Measurements from ENCODE around the gene SNAPC2.
A peak's percentile ranks its signal among the peaks of the same experiment; 100 is the strongest.
"Not testable (repeated sequence)": the region's sequence is repeated elsewhere in the genome, so short reads cannot be mapped to it uniquely, and the experiment has no call there.

SNAPC2 gene

DNA sequence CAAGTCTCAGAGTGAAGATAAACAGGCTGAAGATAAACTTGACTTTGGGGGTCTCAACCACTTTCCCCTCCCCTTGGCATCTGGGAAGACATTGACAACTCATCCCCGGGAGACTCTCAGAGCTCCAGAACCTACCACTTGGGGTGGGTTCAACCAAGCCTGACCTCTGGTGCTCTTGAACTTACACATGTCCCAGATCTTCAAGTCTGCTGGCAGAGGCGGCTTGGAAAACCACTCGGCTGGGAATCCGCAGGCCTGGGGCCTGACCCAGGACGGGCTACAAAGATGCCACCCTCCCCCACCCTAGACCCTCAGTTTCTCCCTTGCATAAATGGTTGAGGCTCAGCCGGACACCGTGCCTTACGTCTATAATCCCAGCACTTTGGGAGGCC lies 31.3 kb upstream of the SNAPC2 start:
- DNase-seq, result no peak

DNA sequence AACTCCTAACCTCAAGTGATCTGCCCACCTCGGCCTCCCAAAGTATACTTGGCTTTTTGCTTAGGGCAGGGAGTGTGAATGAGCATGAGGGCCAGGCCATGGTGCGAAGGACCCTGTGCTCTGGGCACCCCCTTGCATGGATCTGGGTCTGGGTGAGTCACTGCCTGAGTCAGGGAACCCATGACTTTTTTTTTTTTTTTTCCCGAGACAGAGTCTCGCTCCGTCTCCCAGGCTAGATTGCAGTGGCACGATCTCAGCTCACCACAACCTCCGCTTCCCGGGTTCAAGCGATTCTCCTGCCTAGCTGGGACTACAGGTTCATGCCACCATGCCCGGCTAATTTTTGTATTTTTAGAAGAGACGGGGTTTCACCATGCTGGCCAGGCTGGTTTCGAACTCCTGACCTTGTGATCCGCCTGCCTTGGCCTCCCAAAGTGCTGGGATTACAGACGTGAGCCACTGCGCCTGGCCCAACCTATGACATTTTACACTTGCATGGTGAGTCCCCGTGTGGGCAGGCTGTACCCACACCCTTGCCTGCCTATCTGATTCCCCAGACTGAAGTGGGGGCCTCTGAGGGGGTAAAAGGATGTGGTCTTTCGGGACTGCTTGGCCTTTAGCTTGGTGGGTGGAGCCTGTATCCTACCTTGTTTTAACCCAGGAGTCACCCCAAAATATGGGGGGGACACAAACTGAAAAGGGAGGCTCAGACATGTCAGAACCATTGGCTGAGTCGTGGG lies 26.6 kb upstream of the SNAPC2 start:
- not testable (repeated sequence) for DNase-seq

DNA sequence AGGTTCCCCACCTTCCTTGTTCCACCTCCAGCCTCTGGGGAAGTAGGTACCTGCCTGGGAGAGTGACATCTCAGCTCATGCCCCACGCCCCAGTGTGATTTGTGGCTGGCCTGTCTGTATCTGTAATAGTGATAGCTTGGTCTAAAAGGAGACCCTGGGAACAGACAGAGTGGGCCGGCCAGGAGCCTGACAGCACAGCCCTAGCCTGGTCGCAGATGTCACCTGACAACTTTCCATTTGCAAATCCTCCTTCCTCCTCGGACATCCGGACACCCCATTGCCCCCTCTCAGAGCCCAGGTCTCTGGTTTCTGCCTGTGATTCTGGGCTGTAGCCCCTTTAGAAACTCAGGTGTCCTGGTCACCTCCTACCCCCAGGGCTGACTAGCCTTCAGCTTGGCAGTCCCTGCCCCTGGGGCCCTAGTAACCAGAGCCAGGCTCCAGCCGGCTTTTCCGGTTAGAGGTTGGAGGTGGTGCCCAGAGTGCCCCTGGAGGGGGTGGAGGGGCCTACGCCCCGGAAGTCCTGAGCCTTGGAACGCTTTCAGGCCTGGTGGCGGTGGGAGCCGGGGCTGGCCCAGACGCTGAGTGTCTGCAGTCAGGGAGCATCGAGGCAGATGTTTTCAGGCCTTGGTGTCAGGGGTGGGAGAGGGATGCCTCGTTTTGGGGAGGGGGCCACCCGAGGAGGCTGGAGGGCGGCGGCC lies 25.4 kb upstream of the SNAPC2 start:
- DNase-seq, result no peak

DNA sequence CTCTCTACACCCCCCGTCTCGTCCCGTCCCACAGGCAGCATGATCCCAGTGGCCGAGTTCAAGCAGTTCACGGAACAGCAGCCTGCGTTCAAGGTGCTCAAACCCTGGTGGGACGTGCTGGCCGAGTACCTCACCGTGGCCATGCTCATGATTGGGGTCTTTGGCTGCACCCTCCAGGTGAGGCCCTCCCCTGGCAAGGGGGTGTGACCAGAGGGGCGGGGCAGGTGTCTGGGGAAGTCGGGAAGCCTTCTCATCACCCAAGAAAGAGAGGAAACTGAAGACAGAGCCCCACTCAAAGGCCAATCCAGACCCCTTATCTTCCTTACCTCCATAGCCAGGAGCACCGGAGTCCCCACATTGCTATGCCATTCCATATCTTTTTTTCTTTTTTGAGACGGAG lies 24.6 kb upstream of the SNAPC2 start:
- no peak for DNase-seq

DNA sequence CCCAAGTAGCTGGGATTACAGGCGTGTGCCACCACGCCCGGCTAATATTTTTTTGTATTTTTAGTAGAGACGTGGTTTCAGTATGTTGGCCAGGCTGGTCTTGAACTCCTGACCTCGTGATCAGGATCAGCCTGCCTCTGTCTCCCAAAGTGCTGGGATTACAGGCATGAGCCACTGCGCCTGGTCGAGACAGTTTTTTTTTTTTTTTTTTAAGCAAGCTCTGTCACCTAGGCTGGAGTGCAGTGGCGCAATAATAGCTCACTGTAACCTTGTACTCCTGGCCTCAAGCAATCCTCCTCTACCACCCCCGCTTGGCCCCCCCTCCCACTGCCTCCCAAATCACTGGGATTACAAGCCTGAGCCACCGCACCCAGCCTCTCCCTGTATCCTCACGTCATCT lies 22.8 kb upstream of the SNAPC2 start:
- DNase-seq, result no peak

DNA sequence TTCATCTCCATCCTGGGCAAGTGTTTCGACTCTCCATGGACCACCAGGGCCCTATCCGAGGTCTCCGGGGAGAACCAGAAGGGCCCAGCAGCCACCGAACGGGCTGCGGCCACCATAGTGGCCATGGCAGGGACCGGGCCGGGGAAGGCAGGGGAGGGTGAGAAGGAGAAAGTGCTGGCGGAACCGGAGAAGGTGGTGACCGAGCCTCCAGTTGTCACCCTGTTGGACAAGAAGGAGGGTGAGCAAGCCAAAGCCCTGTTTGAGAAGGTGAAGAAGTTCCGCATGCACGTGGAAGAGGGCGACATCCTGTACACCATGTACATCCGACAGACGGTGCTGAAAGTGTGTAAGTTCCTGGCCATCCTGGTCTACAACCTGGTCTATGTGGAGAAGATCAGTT lies 21.2 kb upstream of the SNAPC2 start:
- no peak for DNase-seq

DNA sequence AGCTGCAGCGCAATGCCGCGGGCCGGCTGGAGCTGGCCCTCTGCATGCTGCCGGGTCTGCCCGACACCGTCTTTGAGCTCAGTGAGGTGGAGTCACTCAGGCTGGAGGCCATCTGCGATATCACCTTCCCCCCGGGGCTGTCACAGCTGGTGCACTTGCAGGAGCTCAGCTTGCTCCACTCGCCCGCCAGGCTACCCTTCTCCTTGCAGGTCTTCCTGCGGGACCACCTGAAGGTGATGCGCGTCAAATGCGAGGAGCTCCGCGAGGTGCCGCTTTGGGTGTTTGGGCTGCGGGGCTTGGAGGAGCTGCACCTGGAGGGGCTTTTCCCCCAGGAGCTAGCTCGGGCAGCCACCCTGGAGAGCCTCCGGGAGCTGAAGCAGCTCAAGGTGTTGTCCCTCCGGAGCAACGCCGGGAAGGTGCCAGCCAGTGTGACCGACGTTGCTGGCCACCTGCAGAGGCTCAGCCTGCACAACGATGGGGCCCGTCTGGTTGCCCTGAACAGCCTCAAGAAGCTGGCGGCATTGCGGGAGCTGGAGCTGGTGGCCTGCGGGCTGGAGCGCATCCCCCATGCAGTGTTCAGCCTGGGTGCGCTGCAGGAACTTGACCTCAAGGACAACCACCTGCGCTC lies 20.3 kb upstream of the SNAPC2 start:
- DNase-seq, result no peak

DNA sequence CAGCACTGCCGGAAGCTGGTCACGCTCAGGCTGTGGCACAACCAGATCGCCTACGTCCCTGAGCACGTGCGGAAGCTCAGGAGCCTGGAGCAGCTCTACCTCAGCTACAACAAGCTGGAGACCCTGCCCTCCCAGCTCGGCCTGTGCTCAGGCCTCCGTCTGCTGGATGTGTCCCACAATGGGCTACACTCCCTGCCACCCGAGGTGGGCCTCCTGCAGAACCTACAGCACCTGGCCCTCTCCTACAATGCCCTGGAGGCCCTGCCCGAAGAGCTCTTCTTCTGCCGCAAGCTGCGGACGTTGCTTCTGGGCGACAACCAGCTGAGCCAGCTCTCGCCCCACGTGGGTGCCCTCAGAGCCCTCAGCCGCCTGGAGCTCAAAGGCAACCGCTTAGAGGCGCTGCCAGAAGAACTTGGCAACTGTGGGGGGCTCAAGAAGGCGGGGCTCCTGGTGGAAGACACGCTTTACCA lies 19.7 kb upstream of the SNAPC2 start:
- DNase-seq, result no peak

DNA sequence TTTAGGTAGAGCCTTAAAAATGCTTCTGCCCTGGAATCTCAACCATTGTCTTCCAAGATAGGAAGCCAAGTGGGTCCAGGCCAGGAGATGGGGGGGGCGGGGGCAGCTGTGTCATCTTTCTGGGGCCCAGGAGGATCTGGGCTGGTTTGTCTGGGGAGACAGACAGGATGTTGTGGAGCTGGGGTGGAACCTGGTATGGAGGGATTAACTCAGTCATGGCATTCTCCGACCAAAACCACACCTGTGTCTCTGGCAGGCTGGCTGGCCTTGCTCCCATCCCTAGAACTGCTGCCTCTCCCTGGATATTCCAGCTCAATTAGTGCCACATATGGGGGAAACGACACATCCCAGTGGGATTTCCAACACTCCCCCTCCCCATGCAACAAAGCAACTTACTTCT lies 19.2 kb upstream of the SNAPC2 start:
- DNase-seq, result no peak

DNA sequence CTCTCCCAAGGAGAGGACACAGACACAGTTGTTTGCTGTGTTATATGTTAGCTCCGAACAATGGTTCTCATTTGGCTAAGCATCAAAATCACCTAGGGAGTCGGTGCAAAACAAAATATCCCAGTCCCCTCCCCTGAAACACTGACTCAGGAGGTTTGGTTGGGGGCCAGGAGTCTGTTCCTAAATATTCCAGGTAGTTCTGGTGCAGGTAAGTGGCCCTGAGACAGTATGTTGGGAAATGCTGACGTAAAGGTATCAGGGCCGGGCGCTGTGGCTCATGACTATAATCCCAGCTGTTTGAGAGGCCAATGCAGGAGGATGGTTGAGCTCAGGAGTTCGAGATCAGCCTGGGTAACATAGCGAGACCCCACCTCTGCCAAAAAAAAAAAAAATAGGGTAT lies 18.8 kb upstream of the SNAPC2 start:
- no peak for DNase-seq

DNA sequence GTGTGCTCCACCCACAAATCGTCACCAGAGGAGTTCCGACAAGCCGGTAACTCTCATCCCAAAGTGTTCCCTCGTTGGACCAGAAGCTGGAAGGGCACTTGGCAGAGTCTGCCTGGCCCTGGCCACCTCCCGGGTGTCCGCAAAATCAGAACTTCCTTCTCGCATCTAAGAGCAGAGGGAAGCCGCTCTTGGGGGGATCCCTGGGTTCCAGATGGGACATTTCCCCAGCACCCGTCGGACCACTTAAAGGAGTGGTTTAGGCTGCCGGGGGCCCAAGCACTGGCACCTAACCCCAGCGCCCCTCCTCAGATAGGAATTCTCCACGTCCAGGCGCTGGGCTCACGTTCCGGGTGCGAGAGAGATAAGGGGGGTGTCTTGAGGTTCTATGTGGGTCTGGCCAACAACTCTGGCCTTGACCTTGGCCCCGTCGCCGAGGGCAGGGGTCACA lies 17.3 kb upstream of the SNAPC2 start:
- DNase-seq, result no peak

DNA sequence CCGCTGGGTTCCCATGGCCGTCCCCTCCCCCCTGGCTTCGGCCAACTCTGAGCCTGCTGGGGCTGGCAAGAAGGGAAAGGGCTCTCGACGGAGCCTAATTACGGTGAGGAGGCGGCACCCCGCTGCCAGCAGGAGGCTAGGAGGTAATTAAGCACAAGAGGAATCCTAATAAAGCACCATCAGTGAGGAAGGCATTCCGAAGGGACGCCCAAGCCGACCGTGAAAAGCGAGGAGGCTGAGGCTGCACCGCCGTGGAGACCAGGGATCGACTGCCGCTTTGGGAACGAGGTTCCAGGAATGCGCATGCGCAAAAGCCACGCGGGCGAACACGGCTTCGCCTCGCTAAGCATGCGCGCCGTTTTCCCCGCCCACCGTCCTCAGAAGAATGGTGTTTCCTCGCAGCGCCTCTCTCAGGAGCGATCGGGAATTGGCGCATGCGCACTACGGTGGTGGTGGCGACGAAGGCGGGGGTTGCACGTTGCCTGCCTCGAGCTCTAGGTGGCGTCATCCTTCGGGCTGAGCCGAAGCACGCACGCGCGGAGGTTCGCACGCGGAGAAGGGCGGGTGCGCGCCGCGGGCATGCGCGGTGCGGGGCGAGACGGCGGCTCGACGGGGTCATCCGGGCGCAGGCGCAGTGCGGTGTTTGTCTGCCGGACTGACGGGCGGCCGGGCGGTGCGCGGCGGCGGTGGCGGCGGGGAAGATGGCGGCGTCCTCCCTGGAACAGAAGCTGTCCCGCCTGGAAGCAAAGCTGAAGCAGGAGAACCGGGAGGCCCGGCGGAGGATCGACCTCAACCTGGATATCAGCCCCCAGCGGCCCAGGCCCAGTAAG lies 16.7 kb upstream of the SNAPC2 start, which contains the start of gene MAP2K7:
MAP2K7 (plus strand) TSS at position 634 of the 830 bp plus-strand sequence; CDS start at position 702, 68 bp downstream.
- DNase-seq, result peak; percentile 99

DNA sequence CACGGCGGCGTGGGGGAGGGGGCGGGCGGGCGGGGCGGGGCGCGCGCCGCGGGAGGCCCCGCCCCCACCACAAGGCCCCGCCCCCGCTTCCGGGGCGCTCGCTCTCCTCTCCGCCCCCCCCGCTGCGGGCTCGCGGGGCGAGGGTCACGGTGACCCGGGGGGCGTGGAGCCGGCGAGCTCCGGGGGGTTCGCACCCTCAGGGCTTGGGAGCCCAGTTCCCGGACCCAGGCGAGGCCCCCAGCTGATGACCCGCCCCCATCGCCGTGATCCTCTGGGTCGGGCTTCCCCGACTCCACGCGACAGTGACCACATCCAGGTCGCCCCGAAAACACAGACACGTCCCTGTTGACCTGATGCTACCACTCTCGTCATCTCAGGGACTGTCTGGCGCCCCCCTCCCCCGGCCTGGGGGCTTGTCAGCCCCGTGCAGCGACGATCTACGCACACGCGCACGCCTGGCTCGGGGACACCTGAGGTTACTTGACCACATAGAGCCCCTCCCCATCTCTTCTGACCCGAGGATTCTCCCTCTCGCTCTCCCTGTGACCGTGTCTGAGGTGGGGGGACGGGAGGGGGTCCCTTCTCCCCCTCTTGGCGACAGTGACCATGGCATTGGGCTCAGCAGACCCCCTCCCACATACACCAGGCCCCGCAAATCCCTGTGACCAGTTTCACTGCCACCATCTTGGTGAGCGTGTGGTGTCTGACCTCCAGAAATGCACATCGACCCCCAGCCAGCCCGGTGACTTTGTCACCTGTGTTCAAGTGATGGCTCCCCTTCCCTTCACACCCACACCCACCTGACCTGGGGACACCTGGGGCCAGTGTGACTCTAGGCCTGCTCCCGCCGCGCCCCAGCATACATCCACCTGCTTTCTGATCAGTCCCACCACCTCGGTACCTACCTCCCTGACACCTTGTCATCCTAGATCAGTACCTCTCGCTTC lies 15.8 kb upstream of the SNAPC2 start:
- no peak for DNase-seq

DNA sequence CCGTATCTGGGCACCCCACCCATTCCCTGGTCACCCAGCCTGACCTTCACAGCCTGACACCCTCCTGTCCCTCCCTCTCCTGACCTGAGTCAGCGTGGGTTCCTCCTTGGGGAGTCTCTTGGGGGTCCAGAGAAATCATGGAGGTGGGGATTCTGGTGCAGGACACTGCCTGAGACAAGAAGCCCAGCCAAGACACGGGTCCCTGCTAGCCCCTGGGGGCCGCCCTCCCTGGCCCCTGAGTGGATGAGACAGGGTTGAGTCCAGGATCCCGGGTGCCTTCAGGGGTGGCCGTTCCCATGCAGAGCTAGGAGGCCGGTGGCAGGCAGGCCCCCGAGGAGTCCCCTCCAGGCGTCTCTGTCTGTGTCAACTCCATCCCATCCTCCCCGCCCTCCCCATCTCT lies 14.9 kb upstream of the SNAPC2 start:
- no peak for DNase-seq

DNA sequence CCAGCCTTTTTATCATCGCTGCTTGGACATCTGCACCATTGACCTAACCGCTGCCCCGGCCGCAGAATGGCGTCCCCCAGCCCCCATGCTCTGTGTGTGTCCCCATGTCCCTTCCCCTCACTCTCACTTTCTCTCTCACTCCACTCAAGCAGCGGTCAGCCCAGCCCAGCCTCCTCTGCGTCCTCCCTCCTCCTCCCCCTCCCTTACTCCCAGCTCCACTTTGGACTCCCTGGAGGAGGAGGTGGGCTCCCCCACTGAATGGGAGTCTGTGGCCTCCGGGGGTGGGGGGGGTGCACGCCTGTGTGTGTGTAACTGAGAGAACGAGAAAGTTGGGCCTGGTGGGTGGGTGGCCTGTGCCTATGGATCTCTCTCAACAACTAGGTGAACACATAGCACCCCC lies 14.3 kb upstream of the SNAPC2 start:
- no peak for DNase-seq

DNA sequence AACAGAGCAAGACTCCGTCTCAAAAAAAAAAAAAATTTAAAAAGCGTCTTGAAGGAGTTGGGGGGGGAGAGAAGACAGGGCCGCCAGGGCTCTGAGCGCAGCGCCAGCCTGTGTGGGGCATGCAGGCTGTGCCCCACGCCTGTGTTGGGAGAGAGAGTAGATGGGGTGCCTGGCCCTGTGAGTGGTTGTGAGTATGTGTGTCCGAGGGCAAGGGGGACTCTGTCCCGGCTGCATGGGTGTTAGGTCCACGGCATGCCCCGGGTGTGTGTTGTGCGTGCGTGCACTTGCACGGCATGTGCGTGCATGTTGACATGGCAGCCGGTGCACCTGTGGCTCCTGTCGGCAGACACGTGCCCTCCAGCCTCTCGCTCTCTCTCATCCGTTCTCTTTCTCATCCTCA lies 13.0 kb upstream of the SNAPC2 start:
- no peak for DNase-seq

DNA sequence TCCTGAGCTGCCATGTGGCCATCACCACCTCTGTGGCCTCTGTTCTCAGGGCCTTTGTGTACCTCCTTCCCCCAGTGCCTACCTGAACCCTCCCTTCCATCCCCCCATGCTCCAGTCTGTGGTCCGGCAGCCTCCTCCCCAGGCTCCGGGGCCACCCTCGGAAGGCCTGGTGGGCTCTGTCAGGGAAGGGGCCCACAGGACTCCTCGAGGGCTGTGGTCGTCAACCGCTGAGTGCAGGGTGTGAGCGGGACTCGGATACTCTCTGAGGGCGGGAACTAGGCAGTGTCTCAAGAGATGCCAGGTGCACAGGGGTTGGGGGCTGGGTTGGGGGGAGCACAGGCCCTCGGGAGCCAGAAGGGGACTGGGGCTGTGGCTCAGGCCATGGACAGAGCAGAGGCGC lies 12.6 kb upstream of the SNAPC2 start:
- DNase-seq, result no peak

DNA sequence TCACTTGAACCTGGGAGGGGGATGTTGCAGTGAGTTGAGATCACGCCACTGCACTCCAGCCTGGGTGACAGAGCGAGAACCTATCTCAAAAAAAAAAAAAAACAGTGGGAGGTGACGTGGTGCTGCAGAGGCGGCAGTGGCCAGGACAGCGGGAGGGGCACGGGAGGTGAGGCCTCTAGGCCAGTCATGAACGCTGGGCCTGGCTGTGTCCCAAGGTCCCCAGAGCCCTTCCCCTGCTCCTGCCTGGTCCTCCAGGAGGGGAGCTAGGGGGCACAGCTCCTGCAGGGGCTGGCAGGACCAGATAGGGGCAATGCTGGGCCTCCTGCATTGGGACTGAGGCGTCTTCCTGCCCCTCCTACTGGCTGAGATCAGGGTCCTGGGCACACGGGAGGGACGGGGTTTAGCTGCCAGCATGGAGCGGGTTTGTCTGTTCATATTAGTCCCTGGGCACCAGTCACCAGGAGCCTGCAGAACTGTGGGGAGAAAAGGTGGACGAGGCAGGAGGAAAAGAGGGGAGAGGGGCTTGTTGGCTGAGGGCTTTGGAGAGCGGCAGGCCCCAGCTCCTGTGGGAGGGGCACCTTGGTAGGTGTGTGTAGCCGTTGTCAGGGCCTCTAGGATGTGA lies 11.9 kb upstream of the SNAPC2 start:
- DNase-seq, result no peak

DNA sequence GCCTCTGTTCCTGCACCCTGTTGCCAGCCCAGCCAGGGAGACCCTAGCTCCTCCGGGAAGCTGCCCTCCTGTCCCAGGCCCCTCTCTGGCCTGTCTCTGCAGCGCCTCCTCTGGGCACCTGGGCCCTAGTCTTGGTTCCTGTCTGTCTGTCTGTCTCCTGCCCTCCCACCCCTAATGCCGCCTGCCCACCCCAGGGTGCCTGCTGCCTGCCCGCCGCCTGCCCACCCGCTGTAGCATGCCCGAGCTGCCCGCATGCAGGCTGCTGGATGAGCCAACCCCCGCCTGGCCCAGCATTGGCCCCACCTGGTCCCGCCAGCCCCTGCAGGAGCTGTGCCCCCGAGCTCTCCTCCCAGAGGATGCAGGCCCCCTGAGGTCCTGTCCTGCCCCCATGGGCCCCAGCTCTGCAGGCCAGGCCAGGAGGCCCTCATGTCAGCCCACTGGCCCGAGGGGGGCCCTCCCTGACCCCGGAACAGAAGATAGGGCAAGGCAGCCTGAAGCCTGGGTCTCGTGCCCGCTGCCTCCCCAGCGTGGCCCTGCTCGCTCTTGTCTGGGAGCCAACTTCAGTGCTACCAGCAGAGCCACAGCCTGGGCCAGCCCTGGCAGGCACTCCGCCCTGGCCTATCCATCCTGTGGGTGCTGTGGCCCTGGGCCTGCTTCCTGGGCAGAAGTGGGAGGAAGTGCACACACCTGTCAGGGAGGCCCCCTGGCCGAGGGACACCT lies 11.2 kb upstream of the SNAPC2 start:
- no peak for DNase-seq

DNA sequence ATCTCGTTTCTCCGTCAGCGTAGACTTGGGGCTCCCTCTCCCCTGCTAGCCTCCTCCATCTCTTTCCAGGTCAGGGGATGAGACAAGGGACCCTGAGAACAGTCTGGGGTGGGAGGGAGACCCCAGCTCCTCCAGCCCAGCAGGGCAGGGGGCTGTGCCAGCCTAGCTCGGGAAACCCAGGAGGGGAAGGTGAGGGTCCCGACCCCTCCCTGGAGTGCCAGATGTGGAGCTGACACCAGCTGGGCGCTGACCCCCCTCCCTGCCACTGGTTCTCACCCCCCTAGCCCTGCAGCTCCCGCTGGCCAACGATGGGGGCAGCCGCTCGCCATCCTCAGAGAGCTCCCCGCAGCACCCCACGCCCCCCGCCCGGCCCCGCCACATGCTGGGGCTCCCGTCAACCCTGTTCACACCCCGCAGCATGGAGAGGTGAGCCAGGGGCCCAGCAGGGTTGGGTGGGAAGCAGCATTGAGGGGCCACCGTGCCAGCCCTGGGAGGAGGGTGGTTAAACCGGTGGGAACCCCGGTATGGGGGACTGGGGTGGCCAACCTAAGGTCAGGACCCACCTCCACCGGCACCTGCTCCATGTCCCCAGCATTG lies 10.6 kb upstream of the SNAPC2 start:
- DNase-seq, result no peak
